ENCODE results near the gene VPS11.

- no peak for TF ChIP-seq CTCF (IDR thresholded peaks at IDR 0.05)
- TF ChIP-seq CBX2 (IDR thresholded peaks at IDR 0.05; ENCODE audit: borderline replicate concordance, low read depth), result no peak
- TF ChIP-seq FOSL2 (IDR thresholded peaks at IDR 0.05), result no peak
- TF ChIP-seq FOSL2 (CRISPR knock-in tag; IDR thresholded peaks at IDR 0.05), result no peak
- TF ChIP-seq CEBPB (IDR thresholded peaks at IDR 0.05), result no peak
- no peak for TF ChIP-seq SMC3 (IDR thresholded peaks at IDR 0.05)
Measured at GRCh38 chr11:119110439-119110838, 42.8 kb downstream of the VPS11 start.
